8988T (cell line): ENCODE measurements around the gene CD300A.

Experiments
- DNase-seq: peaks from one replicate; pipeline ENCODE4 v3.0.0; 2011

The CD300A gene

DNA sequence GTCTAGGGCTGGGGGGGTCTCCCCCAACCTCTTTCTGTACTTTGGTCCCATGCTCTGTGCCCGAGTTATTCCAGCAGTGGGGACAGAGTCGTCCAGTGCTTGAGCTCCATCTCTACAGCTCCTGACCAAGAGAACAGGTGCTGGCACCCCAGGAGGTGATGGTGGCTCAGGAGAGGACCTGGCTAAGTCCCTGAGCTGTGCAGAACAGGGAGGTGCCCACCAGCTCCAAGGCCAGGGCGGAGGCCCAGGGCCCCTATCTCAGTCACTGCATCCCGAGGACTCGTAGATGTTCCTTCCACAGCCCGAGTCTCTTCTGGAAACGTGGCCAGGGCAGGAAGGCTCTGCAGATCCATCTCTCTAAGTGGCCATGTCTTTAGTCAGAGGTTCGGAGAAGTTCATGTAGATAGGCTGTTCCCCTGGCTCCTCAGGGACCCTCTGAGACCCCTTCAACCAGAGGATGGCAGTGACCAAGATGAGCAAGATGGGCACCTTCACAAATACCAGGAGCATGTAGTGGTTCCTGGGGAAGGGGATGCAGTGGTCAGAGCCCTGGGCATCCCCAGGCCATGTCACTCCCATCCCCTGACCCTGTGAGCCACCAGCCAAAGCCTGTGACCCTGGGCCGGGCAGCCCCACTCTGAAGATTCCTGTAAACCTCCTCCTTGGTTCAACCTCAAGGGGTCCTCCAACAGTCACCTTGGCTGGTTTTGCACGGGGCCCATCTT is 56.1 kb downstream of the CD300A start:
- no peak for DNase-seq

GRCh38 chr17:74523308-74523707 is 56.9 kb downstream of the CD300A start:
- no peak for DNase-seq

DNA sequence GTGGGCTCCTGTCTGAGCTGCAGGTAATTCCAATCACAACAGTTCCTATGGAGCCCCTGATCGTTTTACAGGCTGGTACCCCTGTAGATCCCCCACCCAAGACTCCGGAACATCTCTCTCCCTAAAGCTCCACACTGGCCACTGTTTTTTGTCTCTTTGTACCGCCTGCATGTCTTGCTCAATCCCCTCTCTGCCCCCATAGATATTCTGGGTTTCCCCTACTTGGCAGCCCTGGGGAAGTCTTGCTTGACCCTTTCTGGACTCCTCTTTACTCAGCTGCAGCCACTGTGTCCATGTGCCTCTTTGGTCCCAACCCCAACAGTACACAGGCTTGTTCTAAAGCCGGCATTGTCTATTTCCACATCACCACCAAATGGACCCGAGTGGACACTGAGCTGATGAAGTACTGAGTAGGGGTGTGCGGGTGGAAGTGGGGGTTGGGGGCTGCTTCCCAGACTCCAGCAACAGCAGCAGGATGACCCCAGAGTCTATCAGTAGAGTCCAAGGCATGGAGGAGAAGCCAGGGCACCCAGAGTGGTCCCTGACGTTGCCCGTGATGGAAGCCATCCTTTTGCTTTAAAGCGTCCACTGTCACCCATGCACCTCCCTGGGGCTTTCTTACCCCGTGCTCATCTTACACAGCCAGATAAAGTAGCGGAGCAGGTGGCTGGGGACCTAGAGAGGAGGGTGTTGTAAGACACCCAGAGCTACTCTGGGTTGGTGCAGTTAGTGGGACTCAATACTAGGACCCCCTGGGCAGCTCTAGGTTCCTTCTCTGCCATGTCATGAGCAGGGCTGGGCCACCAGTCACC is 58.4 kb downstream of the CD300A start:
- no peak for DNase-seq

- DNase-seq: no peak
These were observed 59.0 kb downstream of the CD300A start for GRCh38 chr17:74525465-74525725.

DNA sequence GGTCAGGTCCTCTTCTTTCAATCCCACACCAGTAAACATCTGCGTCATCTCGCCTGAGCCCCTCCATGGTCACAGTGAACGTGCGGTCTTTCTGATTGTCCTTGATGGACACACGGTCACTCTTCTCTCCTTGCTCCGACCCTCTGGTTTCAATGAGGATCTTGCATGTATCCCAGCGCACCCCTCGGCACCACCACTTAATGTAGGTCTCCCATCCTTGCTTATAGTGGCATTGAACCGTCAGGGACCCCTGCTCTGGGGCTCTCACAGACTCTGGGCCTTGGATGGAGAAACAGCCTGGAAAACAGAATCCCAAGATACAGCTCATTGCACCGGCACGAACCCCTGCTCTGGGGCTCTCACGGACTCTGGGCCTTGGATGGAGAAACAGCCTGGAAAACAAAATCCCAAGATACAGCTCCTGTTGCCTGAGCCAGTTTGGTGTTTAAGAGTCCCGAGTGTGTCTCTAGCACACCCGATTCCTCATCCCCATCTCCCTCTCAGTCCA is 59.4 kb downstream of the CD300A start:
- no peak for DNase-seq

- no peak for DNase-seq
These were observed 60.2 kb downstream of the CD300A start for GRCh38 chr17:74526681-74527080.

GRCh38 chr17:74527081-74527480 is 60.6 kb downstream of the CD300A start:
- DNase-seq: no peak

DNA sequence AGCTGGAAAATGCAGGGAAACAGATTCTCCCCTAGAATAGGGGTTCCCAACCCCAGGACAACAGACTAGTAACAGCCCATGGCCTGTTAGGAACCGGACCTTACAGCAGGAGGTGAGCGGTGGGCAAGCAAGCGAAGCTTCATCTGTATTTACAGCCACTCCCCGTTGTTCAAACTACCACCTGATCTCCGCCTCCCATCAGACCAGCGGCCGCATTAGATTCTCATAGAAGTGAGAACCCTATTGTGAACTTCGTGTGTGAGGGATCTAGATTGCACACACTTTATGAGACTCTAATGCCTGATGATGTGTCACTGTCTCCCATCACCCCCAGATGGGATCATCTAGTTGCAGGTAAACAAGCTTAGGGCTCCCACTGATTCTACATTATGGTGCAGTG is 61.3 kb downstream of the CD300A start:
- DNase-seq: no peak

DNA sequence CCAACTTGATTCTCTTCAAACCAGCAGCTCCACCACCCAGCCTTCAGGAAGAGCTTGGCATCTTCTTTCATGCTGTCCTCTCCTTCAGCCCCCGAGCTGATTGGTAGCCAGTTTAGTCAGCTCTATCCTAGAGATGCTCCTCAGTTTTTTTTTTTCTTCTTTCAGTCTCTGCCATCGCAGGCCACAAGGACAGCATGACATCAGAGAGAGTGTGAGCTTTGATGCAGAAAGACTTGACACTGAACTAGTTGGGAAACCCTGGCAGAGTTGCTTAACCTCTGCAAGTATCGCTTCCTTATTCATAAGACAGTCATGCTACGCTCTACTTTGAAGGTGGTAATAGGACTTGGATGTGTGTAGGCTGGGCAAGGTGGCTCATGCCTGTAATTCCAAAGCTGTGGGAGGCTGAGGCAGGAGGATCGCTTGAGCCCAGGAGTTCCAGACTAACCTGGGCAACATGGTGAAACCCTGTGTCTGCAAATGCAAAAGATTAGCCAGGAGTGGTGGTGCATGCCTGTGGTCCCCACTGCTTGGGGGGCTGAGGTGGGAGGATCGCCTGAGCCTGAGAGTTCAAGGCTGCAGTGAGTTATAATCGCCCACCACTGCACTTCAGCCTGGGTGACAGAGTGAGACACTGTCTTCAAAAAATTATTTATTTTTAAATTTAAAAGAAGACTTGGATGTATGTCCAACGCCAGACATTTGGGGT is 62.2 kb downstream of the CD300A start:
- DNase-seq: no peak

GRCh38 chr17:74529243-74529642 is 62.8 kb downstream of the CD300A start:
- no peak for DNase-seq

GRCh38 chr17:74530831-74531150 is 64.4 kb downstream of the CD300A start:
- DNase-seq: no peak

DNA sequence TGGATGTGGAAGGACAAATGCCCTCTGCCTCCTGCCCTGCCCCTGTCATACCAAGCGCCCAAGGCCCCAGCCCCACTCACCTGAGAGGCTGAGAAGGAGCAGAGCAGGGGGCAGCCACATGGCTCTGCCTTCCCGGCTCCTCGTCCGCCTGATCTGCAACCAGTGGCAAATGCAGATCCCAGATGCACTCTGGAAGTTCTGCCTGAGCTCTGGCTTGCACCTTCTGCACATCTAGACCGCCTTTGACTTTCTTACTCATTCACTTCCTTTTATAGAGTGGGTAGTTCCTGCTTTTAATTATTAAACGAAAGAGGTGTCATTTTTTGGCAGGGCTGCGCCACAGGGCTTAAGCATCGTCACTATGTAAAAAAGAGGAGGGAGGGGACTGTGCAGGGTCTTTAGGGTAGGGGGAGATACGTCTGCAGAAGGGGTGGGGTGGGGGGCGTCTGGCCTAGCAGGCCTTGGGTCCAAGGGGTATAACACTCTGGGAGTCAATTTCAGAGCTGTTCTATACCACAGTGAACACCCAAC is 64.9 kb downstream of the CD300A start, which contains the start of gene CD300LB:
Gene CD300LB (minus strand): TSS at position 245 of the 531 bp plus-strand sequence. CDS start 125 bp downstream, at position 120.
- no peak for DNase-seq

GRCh38 chr17:74532115-74532514 is 65.7 kb downstream of the CD300A start:
- DNase-seq: no peak
